Panc1 (cell line): ENCODE results near the gene PCTP. TPM values are rescaled to one million over a fixed set of nuclear protein-coding genes. Genes with fewer than 3 reads are reported as not detected.

ENCODE experiments used
- ATAC-seq: fragments of 200-7000 bp; cut with Tn5 transposase; 2 replicates; pipeline ENCODE4 v1.9.1; 2020; ENCODE audit warnings: mild to moderate bottlenecking, moderate library complexity
- BruUV-seq: library from RNA; stranded (reverse); fragments of 400-500 nt; replicated peaks from 2 replicates; lab custom pipeline; 2021; lab: Mats Ljungman, UMichigan
- CTCF ChIA-PET: fragments of 300-600 bp; sonication (Branson Sonifier 250); formaldehyde crosslinking; loops from one replicate; lab custom pipeline; 2022; ENCODE audit warnings: antibody characterized with exemption; lab: Charles Lee
- POLR2A ChIA-PET: fragments of 300-600 bp; sonication (Branson Sonifier 250); formaldehyde crosslinking; loops from one replicate; lab custom pipeline; 2022; ENCODE audit warnings: antibody characterized with exemption; lab: Charles Lee
- DNase-seq: peaks from one replicate; pipeline ENCODE4 v3.0.0-alpha.2; 2010; ENCODE audit warnings: low read depth, low spot score
- H3K27ac ChIP-seq: 2 replicates; pipeline ENCODE4 v1.5.1; 2011; ENCODE audit warnings: mild to moderate bottlenecking, low read length, inconsistent platforms
- H3K27me3 ChIP-seq: fragments of 200-500 bp; sonication (Bioruptor generic); 2 replicates; pipeline ENCODE4 v1.6.0; 2014; ENCODE audit warnings: low read length, inconsistent platforms; ENCODE audit not compliant: control insufficient read depth, insufficient read depth
- H3K36me3 ChIP-seq: fragments of 200-500 bp; sonication (Bioruptor generic); 2 replicates; pipeline ENCODE4 v1.5.1; 2014; ENCODE audit warnings: inconsistent platforms, mild to moderate bottlenecking, low read length, moderate library complexity; ENCODE audit not compliant: control insufficient read depth, insufficient read depth
- H3K4me1 ChIP-seq: 2 replicates; pipeline ENCODE4 v1.5.1; 2011; ENCODE audit warnings: inconsistent platforms, mild to moderate bottlenecking, low read length, moderate library complexity; ENCODE audit not compliant: control insufficient read depth, insufficient read depth
- H3K4me3 ChIP-seq, 2 experiments: 2 replicates each; pipeline ENCODE4 v1.5.1; 2011 to 2012; ENCODE audit warnings: low read depth in 2 of 2, low read length in 2 of 2, mild to moderate bottlenecking in 2 of 2, inconsistent platforms in 1 of 2, moderate library complexity in 1 of 2
- H3K9me3 ChIP-seq: fragments of 200-500 bp; sonication (Bioruptor generic); 2 replicates; pipeline ENCODE4 v1.5.1; 2014; ENCODE audit warnings: low read depth, mild to moderate bottlenecking, inconsistent platforms, low read length, moderate library complexity; ENCODE audit not compliant: control insufficient read depth, insufficient read depth
- POLR2AphosphoS5 ChIP-seq: IDR thresholded peaks from 2 replicates; pipeline ENCODE4 v1.6.1; 2012; ENCODE audit warnings: mild to moderate bottlenecking, low read depth, low read length, moderate library complexity
- SIN3A ChIP-seq: IDR thresholded peaks from 2 replicates; pipeline ENCODE4 v1.6.1; 2012; ENCODE audit warnings: low read depth, mild to moderate bottlenecking, low read length, moderate library complexity, borderline replicate concordance; ENCODE audit not compliant: insufficient read depth
- TCF7L2 ChIP-seq: IDR thresholded peaks from 2 replicates; pipeline ENCODE4 v1.6.1; 2011; ENCODE audit warnings: mild to moderate bottlenecking, low read depth, low read length, inconsistent platforms
- in situ Hi-C: cut with HindIII; loops from 2 replicates; pipeline ENCODE4 v1.10.0; 2016; ENCODE audit warnings: low sequenced_read_pairs, low pct_unique_long_range_greater_than_20kb
- intact Hi-C: fragments of 100-400 bp; cut with micrococcal nuclease; formaldehyde crosslinking; loops from one replicate; pipeline ENCODE4 v1.10.0; 2022; ENCODE audit not compliant: unreplicated experiment
- total RNA-seq: library from RNA; stranded (reverse); gene quantifications from one replicate; pipeline ENCODE4 v1.2.1, GENCODE V29; 2021; ENCODE audit not compliant: unreplicated experiment
- TF ChIP-seq, protein P1 (sequence below): fragments of 450-650 bp; IDR thresholded peaks from 2 replicates; pipeline ENCODE4 v1.5.1; 2017; ENCODE audit warnings: mild to moderate bottlenecking
- TF ChIP-seq, protein P2 (sequence below), 2 experiments: IDR thresholded peaks; 2 replicates each; pipeline ENCODE4 v1.6.1; 2011 to 2012; ENCODE audit warnings: low read depth in 2 of 2, control low read depth in 1 of 2, low read length in 1 of 2, mild to moderate bottlenecking in 1 of 2, moderate library complexity in 1 of 2; ENCODE audit not compliant: insufficient read depth in 1 of 2

The PCTP gene
- total RNA-seq, 1 experiment from 2014 or later, result 23.7 TPM

DNA sequence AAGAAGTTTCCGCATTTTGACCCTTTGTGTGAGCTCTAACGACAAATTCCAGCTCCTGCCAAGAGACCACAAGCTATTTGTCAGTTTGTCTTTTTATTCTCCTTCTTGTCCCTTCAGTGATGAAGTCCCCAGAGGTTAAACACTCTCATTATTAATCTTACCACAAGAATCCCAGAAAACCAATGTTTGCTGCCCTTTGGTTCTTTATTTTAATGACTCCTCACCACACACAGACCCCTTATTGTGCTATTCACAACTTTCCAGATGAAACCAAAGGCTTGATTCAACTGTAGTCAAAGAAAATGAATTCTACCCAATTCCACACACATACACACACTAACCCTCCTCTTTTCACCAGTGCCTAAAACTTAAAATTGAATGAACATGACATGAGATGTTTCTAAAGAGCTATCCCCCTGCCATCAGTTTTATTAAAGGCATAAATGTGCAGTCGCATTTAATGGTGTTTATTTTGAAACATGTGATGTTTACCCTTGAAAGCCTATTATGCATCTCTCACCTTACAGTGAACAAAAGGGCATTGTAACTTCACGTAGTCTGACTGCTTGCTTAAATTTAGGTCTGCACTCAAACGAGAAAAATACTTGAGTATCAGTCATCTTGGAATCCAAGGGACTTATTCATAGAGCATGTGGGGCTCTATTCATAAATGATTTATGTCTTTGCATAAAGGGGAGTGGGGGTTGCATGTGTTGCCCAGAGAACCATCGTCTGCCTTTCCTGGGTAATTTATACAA, 44.1 kb downstream of the PCTP start:
- H3K27ac ChIP-seq, result no peak overlapping the region
- no peaks in the 10 kb centered on the region; the same call in 1 of the 2 replicates for H3K4me1 ChIP-seq
- ChIA-PET POLR2A (no interaction called here), CTCF (no interaction called here)
- no peaks in the 10 kb centered on the region for H3K9me3 ChIP-seq
- DNase-seq (no peak), ATAC-seq (peak; percentile 88)
- intact Hi-C loops, result no loop called here
- no peak overlapping the region for H3K4me3 ChIP-seq
- H3K27me3 ChIP-seq, result no peaks in the 10 kb centered on the region
- no peak for TF ChIP-seq SIN3A
- no peak for TF ChIP-seq POLR2AphosphoS5
- TF ChIP-seq TCF7L2, result no peak
- TF ChIP-seq, protein P1, sequence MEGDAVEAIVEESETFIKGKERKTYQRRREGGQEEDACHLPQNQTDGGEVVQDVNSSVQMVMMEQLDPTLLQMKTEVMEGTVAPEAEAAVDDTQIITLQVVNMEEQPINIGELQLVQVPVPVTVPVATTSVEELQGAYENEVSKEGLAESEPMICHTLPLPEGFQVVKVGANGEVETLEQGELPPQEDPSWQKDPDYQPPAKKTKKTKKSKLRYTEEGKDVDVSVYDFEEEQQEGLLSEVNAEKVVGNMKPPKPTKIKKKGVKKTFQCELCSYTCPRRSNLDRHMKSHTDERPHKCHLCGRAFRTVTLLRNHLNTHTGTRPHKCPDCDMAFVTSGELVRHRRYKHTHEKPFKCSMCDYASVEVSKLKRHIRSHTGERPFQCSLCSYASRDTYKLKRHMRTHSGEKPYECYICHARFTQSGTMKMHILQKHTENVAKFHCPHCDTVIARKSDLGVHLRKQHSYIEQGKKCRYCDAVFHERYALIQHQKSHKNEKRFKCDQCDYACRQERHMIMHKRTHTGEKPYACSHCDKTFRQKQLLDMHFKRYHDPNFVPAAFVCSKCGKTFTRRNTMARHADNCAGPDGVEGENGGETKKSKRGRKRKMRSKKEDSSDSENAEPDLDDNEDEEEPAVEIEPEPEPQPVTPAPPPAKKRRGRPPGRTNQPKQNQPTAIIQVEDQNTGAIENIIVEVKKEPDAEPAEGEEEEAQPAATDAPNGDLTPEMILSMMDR, result no peak
- TF ChIP-seq, protein P2, sequence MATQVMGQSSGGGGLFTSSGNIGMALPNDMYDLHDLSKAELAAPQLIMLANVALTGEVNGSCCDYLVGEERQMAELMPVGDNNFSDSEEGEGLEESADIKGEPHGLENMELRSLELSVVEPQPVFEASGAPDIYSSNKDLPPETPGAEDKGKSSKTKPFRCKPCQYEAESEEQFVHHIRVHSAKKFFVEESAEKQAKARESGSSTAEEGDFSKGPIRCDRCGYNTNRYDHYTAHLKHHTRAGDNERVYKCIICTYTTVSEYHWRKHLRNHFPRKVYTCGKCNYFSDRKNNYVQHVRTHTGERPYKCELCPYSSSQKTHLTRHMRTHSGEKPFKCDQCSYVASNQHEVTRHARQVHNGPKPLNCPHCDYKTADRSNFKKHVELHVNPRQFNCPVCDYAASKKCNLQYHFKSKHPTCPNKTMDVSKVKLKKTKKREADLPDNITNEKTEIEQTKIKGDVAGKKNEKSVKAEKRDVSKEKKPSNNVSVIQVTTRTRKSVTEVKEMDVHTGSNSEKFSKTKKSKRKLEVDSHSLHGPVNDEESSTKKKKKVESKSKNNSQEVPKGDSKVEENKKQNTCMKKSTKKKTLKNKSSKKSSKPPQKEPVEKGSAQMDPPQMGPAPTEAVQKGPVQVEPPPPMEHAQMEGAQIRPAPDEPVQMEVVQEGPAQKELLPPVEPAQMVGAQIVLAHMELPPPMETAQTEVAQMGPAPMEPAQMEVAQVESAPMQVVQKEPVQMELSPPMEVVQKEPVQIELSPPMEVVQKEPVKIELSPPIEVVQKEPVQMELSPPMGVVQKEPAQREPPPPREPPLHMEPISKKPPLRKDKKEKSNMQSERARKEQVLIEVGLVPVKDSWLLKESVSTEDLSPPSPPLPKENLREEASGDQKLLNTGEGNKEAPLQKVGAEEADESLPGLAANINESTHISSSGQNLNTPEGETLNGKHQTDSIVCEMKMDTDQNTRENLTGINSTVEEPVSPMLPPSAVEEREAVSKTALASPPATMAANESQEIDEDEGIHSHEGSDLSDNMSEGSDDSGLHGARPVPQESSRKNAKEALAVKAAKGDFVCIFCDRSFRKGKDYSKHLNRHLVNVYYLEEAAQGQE (IDR thresholded peaks at IDR 0.05; ENCODE audit: insufficient read depth in 1 of 2, low read depth in 2 of 2, low read length in 1 of 2), result no peak
- no peaks in the 10 kb centered on the region for H3K36me3 ChIP-seq
- in situ Hi-C loops, result no loop called here
- BruUV-seq, result no TSS peak

DNA sequence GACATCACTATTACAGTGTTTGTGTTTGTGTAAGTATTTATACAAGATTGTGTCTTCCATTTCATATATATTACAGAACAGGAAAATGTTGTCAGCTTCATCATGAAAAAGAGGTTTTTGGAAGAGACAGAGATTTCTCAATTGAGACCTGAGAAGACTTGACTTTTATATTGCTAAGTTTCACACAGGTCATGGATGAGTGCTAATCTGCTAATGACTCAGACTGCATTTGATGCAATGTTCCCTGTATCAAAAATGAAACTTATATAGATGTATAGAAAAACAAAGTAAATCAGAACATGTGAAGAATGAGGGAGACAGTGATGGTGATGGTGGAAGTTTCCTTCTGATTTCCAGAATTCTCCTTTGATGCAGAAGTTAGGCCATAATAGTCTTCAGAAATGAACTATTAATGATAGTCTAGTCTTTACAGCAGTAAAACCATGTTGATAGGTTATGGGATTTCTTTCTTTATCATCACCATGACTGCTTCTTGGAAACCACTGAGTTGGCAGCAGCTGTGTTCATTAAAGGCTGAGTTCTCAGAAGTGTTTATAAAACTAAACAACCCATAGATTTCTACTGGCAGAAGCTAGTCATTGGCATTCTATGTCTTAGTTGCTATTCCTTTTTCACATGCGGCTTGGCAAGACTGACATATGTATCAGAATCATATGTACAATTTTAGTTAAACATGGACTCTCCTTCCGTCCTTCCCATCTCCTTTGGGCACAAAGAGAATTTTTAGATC, 56.1 kb downstream of the PCTP start:
- H3K27ac ChIP-seq, result no peak overlapping the region
- BruUV-seq, result no TSS peak
- ATAC-seq (no peak), DNase-seq (no peak)
- no peak overlapping the region for H3K4me3 ChIP-seq
- TF ChIP-seq TCF7L2, result no peak
- no peak for TF ChIP-seq SIN3A
- TF ChIP-seq, protein P2 (IDR thresholded peaks at IDR 0.05; ENCODE audit: insufficient read depth in 1 of 2, low read depth in 2 of 2, low read length in 1 of 2), result no peak
- TF ChIP-seq, protein P1, result no peak
- TF ChIP-seq POLR2AphosphoS5, result no peak
- no peaks in the 10 kb centered on the region for H3K27me3 ChIP-seq
- intact Hi-C loops, result no loop called here
- POLR2A ChIA-PET, result interaction anchor here (0.6 kb wide), 1 partner anchor 414 kb away, joined by 4 read pairs; no protein-coding TSS in a partner anchor
- H3K36me3 ChIP-seq, result no peaks in the 10 kb centered on the region
- no peaks in the 10 kb centered on the region for H3K4me1 ChIP-seq
- in situ Hi-C loops, result no loop called here
- CTCF ChIA-PET, result no interaction called here
- H3K9me3 ChIP-seq, result no peaks in the 10 kb centered on the region
